GM21723 (cell line): ENCODE results near the gene DICER1.
A peak's percentile ranks its signal among the peaks of the same experiment; 100 is the strongest.
"Not testable (repeated sequence)": the region's sequence is repeated elsewhere in the genome, so short reads cannot be mapped to it uniquely, and the experiment has no call there.

Experiments
- ATAC-seq: cut with Tn5 transposase; IDR thresholded peaks from one replicate; pipeline ENCODE4 v1.9.1; 2021; ENCODE audit warnings: mild to moderate bottlenecking, moderate library complexity; ENCODE audit not compliant: unreplicated experiment

Gene DICER1, protein sequence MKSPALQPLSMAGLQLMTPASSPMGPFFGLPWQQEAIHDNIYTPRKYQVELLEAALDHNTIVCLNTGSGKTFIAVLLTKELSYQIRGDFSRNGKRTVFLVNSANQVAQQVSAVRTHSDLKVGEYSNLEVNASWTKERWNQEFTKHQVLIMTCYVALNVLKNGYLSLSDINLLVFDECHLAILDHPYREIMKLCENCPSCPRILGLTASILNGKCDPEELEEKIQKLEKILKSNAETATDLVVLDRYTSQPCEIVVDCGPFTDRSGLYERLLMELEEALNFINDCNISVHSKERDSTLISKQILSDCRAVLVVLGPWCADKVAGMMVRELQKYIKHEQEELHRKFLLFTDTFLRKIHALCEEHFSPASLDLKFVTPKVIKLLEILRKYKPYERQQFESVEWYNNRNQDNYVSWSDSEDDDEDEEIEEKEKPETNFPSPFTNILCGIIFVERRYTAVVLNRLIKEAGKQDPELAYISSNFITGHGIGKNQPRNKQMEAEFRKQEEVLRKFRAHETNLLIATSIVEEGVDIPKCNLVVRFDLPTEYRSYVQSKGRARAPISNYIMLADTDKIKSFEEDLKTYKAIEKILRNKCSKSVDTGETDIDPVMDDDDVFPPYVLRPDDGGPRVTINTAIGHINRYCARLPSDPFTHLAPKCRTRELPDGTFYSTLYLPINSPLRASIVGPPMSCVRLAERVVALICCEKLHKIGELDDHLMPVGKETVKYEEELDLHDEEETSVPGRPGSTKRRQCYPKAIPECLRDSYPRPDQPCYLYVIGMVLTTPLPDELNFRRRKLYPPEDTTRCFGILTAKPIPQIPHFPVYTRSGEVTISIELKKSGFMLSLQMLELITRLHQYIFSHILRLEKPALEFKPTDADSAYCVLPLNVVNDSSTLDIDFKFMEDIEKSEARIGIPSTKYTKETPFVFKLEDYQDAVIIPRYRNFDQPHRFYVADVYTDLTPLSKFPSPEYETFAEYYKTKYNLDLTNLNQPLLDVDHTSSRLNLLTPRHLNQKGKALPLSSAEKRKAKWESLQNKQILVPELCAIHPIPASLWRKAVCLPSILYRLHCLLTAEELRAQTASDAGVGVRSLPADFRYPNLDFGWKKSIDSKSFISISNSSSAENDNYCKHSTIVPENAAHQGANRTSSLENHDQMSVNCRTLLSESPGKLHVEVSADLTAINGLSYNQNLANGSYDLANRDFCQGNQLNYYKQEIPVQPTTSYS (N-terminal part only)

DNA sequence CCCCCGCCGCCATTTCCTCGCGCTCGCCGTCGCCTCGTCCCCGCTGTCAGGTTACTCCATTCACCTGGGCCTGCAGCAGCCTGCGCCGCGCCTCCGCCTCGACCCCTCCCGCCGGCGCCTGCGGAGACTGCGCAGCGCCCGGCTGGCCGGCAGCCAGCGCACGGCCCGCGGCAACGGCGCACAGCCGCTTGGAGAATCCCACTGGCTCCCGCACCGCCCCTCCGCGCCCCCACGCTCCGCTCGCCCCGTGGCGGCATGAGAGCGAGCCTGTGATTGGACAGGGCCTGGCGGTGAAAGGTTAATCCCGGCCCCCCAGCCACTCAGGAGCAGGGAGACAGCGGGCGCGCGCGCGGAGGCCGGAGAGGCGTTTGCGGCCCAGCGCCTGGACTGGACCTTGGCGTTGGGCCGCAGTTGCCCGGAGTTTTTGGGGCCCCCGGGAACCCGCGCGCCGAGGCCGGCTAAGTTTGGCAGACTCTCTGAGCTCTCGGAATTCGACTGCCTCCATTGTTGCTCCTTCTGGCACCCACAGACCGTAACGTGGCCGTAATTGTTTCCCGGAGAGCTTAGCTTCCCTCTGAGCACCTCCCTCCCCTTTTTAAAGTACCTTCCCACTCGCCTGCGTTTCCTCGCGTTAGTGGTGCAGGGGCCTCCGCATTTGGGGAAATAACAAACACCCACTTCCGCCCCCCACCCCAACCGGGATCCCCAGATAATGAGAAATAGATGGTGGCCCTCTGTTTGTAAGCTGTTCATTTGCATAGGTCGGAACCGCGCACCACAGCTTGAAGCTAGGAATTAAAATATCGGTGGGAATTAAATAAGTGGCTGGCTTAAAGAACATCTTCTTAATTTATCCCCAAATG is at the start of gene DICER1:
TSS of gene DICER1 (minus strand) at position 203 of the 863 bp plus-strand sequence. CDS start 24,071 bp downstream, outside the sequence.
- peak; percentile 77 for ATAC-seq

DNA sequence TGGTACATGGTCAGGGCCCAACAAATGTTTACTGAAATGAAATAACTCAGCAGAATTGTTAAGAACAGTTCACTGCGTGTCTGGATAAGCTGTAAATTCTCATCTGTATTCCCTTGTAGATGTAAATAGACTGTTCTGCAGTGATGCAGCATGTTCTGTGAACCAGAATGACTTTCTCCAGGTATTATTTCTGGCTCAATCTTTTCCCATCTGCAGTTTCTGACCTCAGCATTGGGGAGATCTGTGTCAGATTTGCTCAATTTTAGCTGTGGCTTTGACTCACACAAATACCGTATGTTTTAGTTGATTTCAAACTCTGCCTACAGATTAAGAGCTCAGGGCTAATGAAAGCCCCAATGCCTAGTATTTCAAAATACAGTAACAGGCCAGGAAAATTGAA is 49.2 kb upstream of the DICER1 start:
- no peak for ATAC-seq

DNA sequence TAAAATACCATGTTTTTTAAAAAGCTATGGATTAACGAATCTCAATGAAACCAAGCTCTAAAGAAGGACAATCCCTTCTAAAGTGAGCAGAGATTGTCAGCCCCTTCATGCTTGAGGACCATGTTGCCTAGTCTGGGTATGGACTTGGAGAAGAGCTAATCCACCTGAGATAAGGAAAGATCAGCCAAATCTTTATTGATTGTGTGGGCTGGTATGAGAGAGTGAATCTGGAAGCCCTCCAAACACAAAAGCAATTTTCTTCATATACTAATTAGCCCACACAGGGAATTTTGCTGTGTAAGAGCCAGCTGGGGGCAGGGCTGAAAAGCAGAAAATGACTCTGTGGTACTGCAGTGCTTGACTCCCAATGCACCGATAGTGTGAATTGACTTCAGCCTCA is 47.4 kb upstream of the DICER1 start:
- no peak for ATAC-seq

DNA sequence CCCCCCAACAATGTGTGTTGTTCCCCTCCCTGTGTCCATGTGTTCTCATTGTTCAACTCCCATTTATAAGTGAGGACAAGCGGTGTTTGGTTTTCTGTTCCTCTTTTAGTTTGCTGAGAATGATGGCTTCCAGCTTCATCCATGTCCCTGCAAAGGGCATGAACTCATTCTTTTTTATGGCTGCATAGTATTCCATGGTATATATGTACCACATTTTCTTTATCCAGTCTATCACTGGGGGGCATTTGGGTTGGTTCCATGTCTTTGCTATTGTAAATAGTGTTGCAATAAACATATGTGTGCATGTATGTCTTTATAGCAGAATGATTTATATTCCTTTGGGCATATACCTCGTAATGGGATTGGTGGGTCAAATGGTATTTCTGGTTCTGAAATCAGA is 44.4 kb upstream of the DICER1 start:
- not testable (repeated sequence) for ATAC-seq

DNA sequence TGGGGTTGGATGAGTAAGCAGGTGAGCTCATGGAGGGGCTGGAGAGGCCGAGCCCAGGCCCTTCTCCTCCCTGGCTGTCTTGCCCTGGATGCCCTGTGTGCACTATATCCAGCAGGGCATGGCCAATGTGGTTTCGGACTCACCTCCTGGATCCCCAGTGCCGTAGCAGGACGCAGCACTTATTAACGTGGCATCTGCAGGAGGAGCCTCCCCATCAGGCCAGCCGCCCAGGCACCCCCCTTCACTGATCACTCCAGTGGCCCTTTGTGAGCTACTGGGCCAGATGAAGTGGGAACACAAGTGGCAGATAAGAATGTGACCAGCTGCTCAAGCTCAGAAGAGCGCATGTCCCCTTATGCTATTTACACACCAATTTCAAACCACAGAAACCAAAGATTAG is 43.1 kb upstream of the DICER1 start:
- ATAC-seq = no peak

DNA sequence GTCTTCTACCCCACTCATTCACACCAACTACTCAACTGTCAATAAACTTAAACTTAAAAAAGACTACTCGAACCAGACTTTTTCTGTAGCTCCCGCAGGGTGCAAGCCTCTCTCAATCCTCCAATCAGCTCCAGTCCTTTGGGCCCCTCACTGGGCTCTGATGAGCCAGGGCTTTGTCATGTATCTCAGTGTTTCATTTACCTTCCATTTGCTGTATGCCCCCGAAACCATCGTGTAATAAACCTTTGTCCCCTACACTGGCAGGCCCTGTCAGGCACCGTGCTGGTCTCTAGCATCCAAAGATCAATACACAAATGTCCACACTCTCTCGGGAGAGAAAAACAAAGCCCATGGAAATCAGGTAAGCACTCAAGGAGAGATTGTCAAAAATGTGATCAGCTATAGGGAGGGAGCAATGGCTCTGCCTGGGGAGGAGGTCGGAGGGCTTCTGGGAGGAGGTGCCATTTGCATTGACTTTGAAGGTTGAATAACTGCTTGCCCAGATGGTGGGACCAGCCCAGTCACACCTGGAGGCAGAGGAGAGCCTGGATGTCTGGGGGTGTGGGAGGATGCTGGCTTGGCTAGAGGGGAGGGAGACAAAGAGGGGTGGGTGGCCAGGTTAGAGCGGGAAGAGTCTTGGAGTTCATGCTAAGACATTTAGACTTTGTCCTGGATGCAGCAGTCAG is 42.1 kb upstream of the DICER1 start:
- ATAC-seq = no peak

DNA sequence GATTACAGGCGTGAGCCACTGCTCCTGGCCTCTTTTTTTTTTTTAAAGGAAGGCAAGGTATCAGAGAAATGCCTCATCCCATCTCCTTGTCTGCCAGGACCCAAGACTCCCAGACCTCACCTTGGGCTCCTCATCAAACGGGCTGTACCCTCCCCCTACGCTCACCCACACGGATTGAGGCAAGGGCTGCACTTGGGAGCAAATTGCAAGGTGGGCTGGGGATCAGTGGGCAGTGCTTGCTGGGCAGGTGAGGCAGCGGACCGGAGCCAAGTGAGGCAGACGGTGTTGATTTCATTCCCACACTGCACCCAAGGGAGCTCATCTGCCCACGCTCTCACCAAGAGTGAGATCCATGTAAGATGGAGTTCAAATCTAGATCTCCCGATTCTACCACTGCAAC is 41.0 kb upstream of the DICER1 start:
- no peak for ATAC-seq

DNA sequence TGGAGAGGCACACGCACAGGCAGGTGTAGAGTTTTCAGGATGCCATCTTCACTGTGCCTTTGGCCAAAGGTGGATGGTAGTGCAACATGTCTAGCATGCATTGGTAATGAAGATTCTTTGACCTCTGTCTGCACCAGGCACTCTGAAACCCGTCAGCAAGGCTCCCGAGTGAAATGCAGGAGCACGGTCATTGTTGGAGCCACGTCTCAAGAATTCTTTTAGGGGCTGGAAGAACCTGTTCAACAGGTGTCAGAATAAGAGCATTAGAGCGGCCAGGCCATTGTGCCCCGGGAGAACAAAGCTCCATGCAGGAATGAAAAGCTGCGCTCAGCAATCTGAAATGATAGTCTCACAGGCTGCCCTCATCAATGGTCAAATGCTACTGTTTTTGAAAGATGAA is 40.2 kb upstream of the DICER1 start:
- no peak for ATAC-seq

DNA sequence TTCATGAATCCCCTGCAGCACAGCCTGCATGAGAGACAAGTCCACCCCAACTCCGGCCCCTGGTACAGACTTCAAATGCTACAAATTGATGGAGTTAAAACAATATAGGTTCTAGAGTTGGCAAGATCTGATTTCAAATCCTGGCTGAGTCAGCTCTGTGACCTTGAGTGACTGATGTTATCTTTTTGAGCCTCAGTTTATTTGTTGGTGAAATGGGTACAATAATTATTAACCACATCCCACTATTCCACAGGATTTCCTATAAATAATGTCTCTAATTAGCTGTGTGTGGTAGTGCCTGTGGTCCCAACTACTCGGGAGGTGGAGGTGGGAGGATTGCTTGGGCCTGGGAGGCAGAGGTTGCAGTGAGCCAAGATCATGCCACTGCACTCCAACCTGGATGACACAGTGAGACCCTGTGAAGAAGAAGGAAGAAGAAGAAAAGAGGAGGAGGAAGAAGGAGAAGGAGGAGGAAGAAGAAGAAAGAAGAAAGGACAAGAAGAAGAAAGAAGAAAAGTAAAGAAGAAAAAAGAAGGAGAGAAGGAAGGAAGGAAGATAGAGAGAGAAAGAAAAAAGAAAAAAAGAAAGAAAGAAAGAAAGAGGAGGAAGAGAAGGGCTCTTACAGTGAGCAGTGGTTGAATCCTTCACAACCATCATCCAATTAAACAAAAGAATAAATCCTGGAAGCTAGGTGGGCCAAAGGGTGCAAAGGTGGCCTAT is 39.7 kb upstream of the DICER1 start:
- ATAC-seq = no peak

DNA sequence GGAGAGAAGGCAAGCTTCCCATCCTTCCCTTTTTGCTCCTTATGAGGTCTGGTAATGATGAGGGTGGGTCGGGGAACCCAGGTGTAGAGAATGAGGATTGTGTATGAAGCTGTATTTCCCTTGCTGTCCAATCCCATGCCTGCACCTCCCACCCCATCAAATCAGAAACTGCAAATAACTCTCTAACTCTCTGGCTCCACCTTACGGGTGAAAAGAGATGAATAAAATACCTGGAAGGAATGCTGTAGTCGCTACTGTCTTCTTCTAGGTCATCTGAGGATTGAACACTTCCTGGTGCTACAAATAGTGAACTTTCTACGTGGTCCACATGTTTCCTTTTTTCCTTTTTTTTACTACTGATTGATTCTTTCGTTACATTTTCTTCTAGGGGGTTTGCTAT is 38.9 kb upstream of the DICER1 start:
- no peak for ATAC-seq

DNA sequence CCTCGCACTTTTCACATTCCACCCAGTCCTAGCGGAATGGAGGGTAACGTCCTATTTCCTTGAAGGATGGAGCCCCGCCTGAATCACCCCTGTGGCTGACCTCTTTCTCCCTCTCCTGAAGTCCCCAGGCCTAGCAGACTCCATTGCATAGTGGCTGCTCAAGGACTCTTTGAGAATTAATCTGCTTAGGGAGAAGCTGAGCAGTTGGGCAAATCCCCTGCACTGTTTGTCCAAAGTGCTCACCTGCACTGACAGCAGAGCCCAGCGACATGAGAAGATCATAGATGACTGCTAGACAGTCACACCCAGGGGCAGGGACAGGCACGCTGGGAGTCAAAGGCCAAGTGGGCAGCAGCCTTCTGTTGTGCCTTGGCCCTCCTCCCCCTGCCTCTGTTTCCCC is 37.7 kb upstream of the DICER1 start:
- no peak for ATAC-seq

DNA sequence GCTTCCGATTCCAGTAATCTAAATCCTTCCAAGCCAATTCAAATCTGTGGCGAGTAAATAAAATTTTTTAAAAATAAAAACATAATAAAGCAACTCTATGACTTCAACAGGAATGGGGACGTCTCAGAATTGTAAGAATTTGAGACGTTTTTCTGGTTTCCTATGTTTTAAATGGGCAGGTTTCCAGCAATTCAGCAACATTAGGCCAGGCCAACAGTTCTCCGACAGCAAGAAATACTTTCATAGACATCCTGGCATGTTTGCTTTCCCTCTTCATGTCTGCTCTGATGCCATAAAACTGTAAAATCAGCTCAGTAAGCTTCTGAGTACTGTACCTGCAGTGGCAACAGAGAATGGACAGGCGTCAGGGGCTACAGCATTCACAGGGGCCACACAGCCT is 35.8 kb upstream of the DICER1 start:
- ATAC-seq = no peak

DNA sequence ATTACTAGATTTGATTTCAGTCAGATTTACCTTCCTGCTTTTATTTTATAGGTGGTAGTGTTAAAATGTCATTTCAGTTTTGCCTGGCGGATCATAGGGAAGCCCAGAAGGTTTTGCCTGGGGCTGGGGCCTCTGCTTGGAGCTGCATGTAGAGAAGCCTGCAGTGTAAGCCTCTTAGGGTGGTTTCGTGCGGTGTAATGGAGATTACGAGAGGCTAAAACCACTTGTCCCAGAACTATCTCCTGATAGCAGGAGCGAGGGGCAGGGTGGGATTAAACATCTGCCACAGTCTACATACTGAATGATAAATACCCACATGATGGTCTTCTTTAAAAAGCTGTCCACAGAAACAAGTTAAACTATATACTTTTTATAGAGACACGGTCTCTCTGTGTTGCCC is 35.0 kb upstream of the DICER1 start:
- no peak for ATAC-seq

DNA sequence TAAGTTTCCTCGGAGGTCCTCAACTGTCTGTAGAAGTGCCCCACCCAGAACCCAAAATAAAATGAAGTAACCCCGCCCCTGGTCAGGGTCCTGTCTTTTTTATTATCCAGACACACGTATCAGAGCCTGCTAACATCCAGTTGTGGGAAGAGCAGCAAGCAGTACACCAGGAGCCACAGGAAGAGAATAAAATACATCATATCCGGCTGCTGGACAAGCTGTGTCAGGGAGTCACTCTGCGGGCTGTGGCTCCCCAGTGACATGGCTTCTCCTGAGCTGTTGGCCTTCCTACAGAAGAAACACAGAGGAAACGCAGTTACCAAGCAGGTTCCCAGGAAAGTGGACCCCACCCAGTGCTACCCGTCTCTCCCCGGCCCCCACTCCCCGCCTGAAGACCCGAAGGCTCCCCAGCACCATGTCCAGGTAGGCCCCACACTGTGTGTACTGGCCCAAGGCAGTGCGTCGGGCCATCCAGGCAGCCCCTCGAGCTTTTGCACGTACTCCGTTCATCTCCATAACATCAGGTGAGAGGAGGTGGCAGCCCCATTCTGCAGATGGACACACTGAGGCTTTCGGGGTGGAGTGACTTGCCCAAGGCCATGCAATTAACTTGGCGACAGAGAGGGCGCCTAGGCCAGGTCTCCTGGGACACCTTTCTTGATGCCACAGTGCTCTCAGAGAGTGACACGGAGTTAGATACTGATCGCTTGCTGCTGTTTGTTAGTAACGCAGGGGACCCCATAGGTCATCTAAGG is 34.3 kb upstream of the DICER1 start:
- no peak for ATAC-seq

DNA sequence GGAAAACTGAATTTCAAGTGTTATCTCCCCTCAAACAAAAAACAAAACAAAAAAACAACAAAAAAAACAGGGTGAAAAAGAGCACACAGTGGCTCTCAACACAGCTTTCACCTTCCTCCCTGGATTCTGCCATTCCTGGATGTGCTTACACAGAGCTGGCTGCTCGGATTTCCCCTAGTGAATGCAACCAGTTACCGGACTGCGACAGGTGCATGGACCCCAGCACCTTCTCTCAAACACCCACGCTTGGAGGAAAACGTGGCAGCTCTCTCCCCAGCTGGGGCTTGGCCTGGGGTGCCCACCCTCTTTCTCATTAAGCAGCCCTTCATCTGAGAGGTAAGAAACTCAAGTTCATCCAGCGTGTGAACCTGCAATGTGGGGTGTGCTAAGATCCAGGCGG is 33.5 kb upstream of the DICER1 start:
- ATAC-seq = no peak

DNA sequence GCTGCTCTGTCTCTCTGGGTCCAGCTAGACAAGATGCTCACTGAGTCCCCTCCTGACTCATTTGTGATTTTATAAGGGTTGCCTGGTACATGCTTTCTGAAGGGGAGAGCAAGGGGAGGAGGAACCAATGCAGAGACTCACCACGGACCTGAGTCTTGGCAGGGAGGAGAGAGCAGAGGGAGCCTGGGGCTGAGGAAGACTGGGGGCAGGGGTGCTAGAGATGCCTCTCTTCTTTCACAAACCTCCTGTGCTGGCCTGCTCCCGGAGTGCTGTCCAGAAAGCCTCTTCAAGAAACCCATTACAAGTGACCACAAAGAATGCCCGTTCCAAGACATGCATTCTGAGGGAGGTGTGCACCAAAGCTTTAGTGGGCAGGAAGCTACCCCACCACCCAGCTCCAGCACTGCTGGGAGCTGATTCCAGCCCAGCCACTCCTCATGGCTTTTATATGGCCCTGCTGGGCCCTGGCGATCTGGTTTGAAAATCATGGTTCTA is 33.1 kb upstream of the DICER1 start:
- no peak for ATAC-seq

DNA sequence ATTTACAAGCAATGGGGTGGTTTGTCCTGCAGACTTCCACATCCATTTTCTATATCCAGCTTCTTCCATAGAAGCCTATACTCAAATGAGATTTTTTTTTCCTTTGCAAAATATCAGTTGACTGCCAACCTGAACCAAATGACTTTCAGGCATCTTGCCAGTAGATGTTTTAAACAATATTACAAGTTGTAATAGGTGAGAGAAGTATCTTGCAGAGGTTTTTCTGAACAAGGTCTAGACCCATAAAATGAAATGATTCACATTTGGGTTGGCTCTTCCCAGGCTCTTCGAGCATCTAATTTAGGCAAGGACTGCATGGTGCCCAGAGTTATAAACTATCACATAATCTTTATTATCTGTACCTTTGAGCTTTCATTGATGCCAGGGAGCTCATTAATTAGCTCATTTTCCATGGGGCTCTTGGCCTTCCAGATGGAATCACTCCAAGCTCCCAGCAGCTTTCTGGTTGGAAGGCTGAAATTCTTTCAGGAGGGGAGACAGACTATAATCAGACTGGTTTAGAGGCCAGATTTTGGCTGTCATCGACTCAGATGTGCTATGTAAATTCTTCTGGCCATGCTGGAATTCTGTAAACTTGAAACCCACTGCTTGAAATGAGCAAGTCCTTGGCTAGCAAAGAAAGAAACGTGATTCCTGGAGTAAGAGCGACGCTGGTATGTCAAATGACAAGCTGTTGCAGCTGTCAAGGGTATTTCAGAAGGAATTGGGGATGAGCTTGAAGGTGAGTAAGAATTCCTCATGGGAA is 32.2 kb upstream of the DICER1 start:
- ATAC-seq = no peak

DNA sequence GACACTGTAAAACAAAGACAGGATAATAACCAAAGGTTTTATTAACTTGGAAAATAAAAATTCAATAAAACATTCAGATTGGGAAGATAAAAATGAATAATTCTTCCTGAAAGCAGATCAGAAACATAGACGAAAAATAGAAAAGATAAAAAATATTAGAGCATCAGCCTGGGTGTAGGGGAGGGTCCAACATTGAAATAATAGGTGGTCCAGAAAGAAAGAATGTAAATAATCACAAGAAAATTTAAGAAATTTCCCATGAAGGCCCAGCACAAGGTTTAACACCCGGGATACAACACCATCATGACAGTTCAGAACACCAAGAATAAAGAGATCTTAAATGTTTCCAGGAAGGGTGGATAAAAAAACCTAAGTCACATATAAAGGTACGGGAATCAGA is 31.1 kb upstream of the DICER1 start:
- no peak for ATAC-seq
